ENCODE results near the gene ROBO4.

ROBO4 gene

GRCh38 chr11:124943741-124944140 lies 46.1 kb upstream of the ROBO4 start:
- Histone ChIP-seq H3K4me3 (ENCODE audit: insufficient read depth in 1 of 2, low read depth in 1 of 2, low read length in 2 of 2) (no peak overlapping the region), H2AK5ac (ENCODE audit: low read length, severe bottlenecking) (no peak overlapping the region), H3K23ac (ENCODE audit: low read length in 2 of 2) (no peak overlapping the region), H2BK15ac (ENCODE audit: low read depth, poor library complexity, severe bottlenecking) (no peak overlapping the region), H3K4me1 (ENCODE audit: control insufficient read depth, insufficient read depth, low read depth, low read length) (no peaks in the 10 kb centered on the region), H3K36me3 (ENCODE audit: control insufficient read depth in 1 of 2, insufficient read depth in 2 of 2, low read depth in 1 of 2, low read length in 2 of 2) (no peaks in the 10 kb centered on the region), H2BK5ac (ENCODE audit: low read depth, low read length, poor library complexity, severe bottlenecking) (no peak overlapping the region), H4K8ac (ENCODE audit: low read length) (no peak overlapping the region), H2BK12ac (ENCODE audit: low read length in 2 of 2) (no peak overlapping the region), H3K9ac (ENCODE audit: low read length) (no peak overlapping the region), H3K27me3 (ENCODE audit: control insufficient read depth in 1 of 2, insufficient read depth in 1 of 2, low read length in 2 of 2) (no peaks in the 10 kb centered on the region), H3K14ac (ENCODE audit: low read length in 2 of 2) (no peak overlapping the region), H2AFZ (ENCODE audit: low read depth, low read length) (no peak overlapping the region), H4K91ac (ENCODE audit: low read length) (no peak overlapping the region), H3K4me2 (ENCODE audit: low read length, poor library complexity, severe bottlenecking) (no peak overlapping the region), H3K18ac (ENCODE audit: low read depth in 1 of 2, low read length in 2 of 2) (no peak overlapping the region), H3K4ac (ENCODE audit: low read depth in 1 of 2, low read length in 2 of 2) (no peak overlapping the region), H3K9me3 (ENCODE audit: control insufficient read depth, low read length) (no peaks in the 10 kb centered on the region), H3K27ac (ENCODE audit: low read length, poor library complexity, severe bottlenecking) (no peak overlapping the region), H2BK120ac (ENCODE audit: low read depth, low read length) (no peak overlapping the region), H3K79me1 (replicated peaks; ENCODE audit: low read length, poor library complexity, severe bottlenecking) (no peaks in the 10 kb centered on the region)
- 75% methylated on average over 1 of the region's 1 CpG for WGBS
- no peak for DNase-seq

GRCh38 chr11:124943254-124943616 lies 45.6 kb upstream of the ROBO4 start:
- Histone ChIP-seq H2BK15ac (ENCODE audit: low read depth, poor library complexity, severe bottlenecking) (no peak overlapping the region), H3K18ac (ENCODE audit: low read depth in 1 of 2, low read length in 2 of 2) (no peak overlapping the region), H3K27me3 (ENCODE audit: control insufficient read depth in 1 of 2, insufficient read depth in 1 of 2, low read length in 2 of 2) (no peaks in the 10 kb centered on the region), H4K91ac (ENCODE audit: low read length) (no peak overlapping the region), H2BK12ac (ENCODE audit: low read length in 2 of 2) (no peak overlapping the region), H3K4ac (ENCODE audit: low read depth in 1 of 2, low read length in 2 of 2) (no peak overlapping the region), H3K27ac (ENCODE audit: low read length, poor library complexity, severe bottlenecking) (no peak overlapping the region), H2BK120ac (ENCODE audit: low read depth, low read length) (no peak overlapping the region), H3K4me3 (ENCODE audit: insufficient read depth in 1 of 2, low read depth in 1 of 2, low read length in 2 of 2) (no peak overlapping the region), H2AK5ac (ENCODE audit: low read length, severe bottlenecking) (no peak overlapping the region), H3K9ac (ENCODE audit: low read length) (no peak overlapping the region), H3K4me2 (ENCODE audit: low read length, poor library complexity, severe bottlenecking) (no peak overlapping the region), H3K14ac (ENCODE audit: low read length in 2 of 2) (no peak overlapping the region), H2BK5ac (ENCODE audit: low read depth, low read length, poor library complexity, severe bottlenecking) (no peak overlapping the region), H3K4me1 (ENCODE audit: control insufficient read depth, insufficient read depth, low read depth, low read length) (no peaks in the 10 kb centered on the region), H3K23ac (ENCODE audit: low read length in 2 of 2) (no peak overlapping the region), H4K8ac (ENCODE audit: low read length) (no peak overlapping the region), H3K36me3 (ENCODE audit: control insufficient read depth in 1 of 2, insufficient read depth in 2 of 2, low read depth in 1 of 2, low read length in 2 of 2) (no peaks in the 10 kb centered on the region), H2AFZ (ENCODE audit: low read depth, low read length) (no peak overlapping the region), H3K79me1 (replicated peaks; ENCODE audit: low read length, poor library complexity, severe bottlenecking) (no peaks in the 10 kb centered on the region), H3K9me3 (ENCODE audit: control insufficient read depth, low read length) (no peaks in the 10 kb centered on the region)
- 83% methylated on average over 4 of the region's 5 CpGs for WGBS
- no peak for DNase-seq

- H3K23ac ChIP-seq (ENCODE audit: low read length in 2 of 2): no peak overlapping the region
- H3K27ac ChIP-seq (ENCODE audit: low read length, poor library complexity, severe bottlenecking): no peak overlapping the region
- H3K4me2 ChIP-seq (ENCODE audit: low read length, poor library complexity, severe bottlenecking): no peak overlapping the region
- H2BK12ac ChIP-seq (ENCODE audit: low read length in 2 of 2): no peak overlapping the region
- no peak overlapping the region for H3K18ac ChIP-seq (ENCODE audit: low read depth in 1 of 2, low read length in 2 of 2)
- no peak overlapping the region for H3K9ac ChIP-seq (ENCODE audit: low read length)
- no peak overlapping the region for H3K14ac ChIP-seq (ENCODE audit: low read length in 2 of 2)
- H3K36me3 ChIP-seq (ENCODE audit: control insufficient read depth in 1 of 2, insufficient read depth in 2 of 2, low read depth in 1 of 2, low read length in 2 of 2): no peaks in the 10 kb centered on the region
- no peak overlapping the region for H4K8ac ChIP-seq (ENCODE audit: low read length)
- no peaks in the 10 kb centered on the region for H3K27me3 ChIP-seq (ENCODE audit: control insufficient read depth in 1 of 2, insufficient read depth in 1 of 2, low read length in 2 of 2)
- H4K91ac ChIP-seq (ENCODE audit: low read length): no peak overlapping the region
- H3K4me1 ChIP-seq (ENCODE audit: control insufficient read depth, insufficient read depth, low read depth, low read length): no peaks in the 10 kb centered on the region
- H2BK120ac ChIP-seq (ENCODE audit: low read depth, low read length): no peak overlapping the region
- no peaks in the 10 kb centered on the region for H3K79me1 ChIP-seq (replicated peaks; ENCODE audit: low read length, poor library complexity, severe bottlenecking)
- no peak for DNase-seq
- no peak overlapping the region for H3K4me3 ChIP-seq (ENCODE audit: insufficient read depth in 1 of 2, low read depth in 1 of 2, low read length in 2 of 2)
- H3K9me3 ChIP-seq (ENCODE audit: control insufficient read depth, low read length): no peaks in the 10 kb centered on the region
- H2BK5ac ChIP-seq (ENCODE audit: low read depth, low read length, poor library complexity, severe bottlenecking): no peak overlapping the region
- WGBS: 78% methylated on average over 6 of the region's 6 CpGs
- H2AK5ac ChIP-seq (ENCODE audit: low read length, severe bottlenecking): no peak overlapping the region
- no peak overlapping the region for H2BK15ac ChIP-seq (ENCODE audit: low read depth, poor library complexity, severe bottlenecking)
- no peak overlapping the region for H2AFZ ChIP-seq (ENCODE audit: low read depth, low read length)
- H3K4ac ChIP-seq (ENCODE audit: low read depth in 1 of 2, low read length in 2 of 2): no peak overlapping the region
These were observed 45.0 kb upstream of the ROBO4 start for GRCh38 chr11:124942466-124943253.

GRCh38 chr11:124941703-124942102 lies 44.0 kb upstream of the ROBO4 start:
- no CpG with 5 or more reads among the region's 1 CpG for WGBS
- H3K9me3 ChIP-seq (ENCODE audit: control insufficient read depth, low read length): no peaks in the 10 kb centered on the region
- H2BK12ac ChIP-seq (ENCODE audit: low read length in 2 of 2): no peak overlapping the region
- no peak overlapping the region for H3K23ac ChIP-seq (ENCODE audit: low read length in 2 of 2)
- no peak overlapping the region for H2AFZ ChIP-seq (ENCODE audit: low read depth, low read length)
- H3K4me2 ChIP-seq (ENCODE audit: low read length, poor library complexity, severe bottlenecking): no peak overlapping the region
- no peak overlapping the region for H4K91ac ChIP-seq (ENCODE audit: low read length)
- no peak overlapping the region for H3K4ac ChIP-seq (ENCODE audit: low read depth in 1 of 2, low read length in 2 of 2)
- no peak overlapping the region for H3K14ac ChIP-seq (ENCODE audit: low read length in 2 of 2)
- H4K8ac ChIP-seq (ENCODE audit: low read length): no peak overlapping the region
- H2AK5ac ChIP-seq (ENCODE audit: low read length, severe bottlenecking): no peak overlapping the region
- no peak overlapping the region for H2BK120ac ChIP-seq (ENCODE audit: low read depth, low read length)
- H2BK5ac ChIP-seq (ENCODE audit: low read depth, low read length, poor library complexity, severe bottlenecking): no peak overlapping the region
- H3K9ac ChIP-seq (ENCODE audit: low read length): no peak overlapping the region
- no peak overlapping the region for H3K27ac ChIP-seq (ENCODE audit: low read length, poor library complexity, severe bottlenecking)
- no peak overlapping the region for H3K18ac ChIP-seq (ENCODE audit: low read depth in 1 of 2, low read length in 2 of 2)
- H3K4me1 ChIP-seq (ENCODE audit: control insufficient read depth, insufficient read depth, low read depth, low read length): no peaks in the 10 kb centered on the region
- H2BK15ac ChIP-seq (ENCODE audit: low read depth, poor library complexity, severe bottlenecking): no peak overlapping the region
- no peak overlapping the region for H3K4me3 ChIP-seq (ENCODE audit: insufficient read depth in 1 of 2, low read depth in 1 of 2, low read length in 2 of 2)
- DNase-seq: no peak
- H3K27me3 ChIP-seq (ENCODE audit: control insufficient read depth in 1 of 2, insufficient read depth in 1 of 2, low read length in 2 of 2): no peaks in the 10 kb centered on the region
- no peaks in the 10 kb centered on the region for H3K36me3 ChIP-seq (ENCODE audit: control insufficient read depth in 1 of 2, insufficient read depth in 2 of 2, low read depth in 1 of 2, low read length in 2 of 2)
- no peaks in the 10 kb centered on the region for H3K79me1 ChIP-seq (replicated peaks; ENCODE audit: low read length, poor library complexity, severe bottlenecking)
